ENCODE results near the gene HMGXB4. TPM values are rescaled to one million over a fixed set of nuclear protein-coding genes. Genes with fewer than 3 reads are reported as not detected.

HMGXB4 gene
- polyA plus RNA-seq, 1 donor (not counting 4 experiments of a cell fraction or from before 2014, with no cell fraction given), result 22.6 TPM

DNA sequence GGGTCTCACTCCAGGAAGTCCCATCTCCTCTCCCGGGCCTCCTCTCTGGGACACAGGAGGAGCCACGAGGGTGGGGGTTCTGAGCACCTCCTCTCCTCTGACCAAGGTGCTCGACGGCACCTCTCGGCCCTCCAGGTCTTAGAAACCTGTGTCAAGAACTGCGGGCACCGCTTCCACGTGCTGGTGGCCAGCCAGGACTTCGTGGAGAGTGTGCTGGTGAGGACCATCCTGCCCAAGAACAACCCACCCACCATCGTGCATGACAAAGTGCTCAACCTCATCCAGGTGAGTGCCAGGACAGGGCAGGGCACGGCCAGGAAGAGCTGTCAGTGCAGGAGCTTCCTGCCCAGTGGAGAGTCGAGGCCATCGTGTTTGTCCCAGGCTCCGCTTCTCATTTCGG lies 65.6 kb downstream of the HMGXB4 start:
- Histone ChIP-seq H3K27ac (ENCODE audit: control insufficient read depth, insufficient read depth, low read length) (no peak overlapping the region), H3K27me3 (ENCODE audit: control insufficient read depth, extremely low read depth, insufficient read depth, low read length) (no peaks in the 10 kb centered on the region), H3K4me2 (ENCODE audit: control insufficient read depth, extremely low read depth, insufficient read depth, low read depth, low read length) (no peak overlapping the region), H4K20me1 (ENCODE audit: control insufficient read depth, extremely low read depth, insufficient read depth, low read length) (no peaks in the 10 kb centered on the region), H3K4me1 (ENCODE audit: control insufficient read depth, extremely low read depth, insufficient read depth, low read length) (no peaks in the 10 kb centered on the region), H3K4me3 (ENCODE audit: control insufficient read depth in 2 of 3, extremely low read depth in 1 of 3, insufficient read depth in 2 of 3, low read depth in 1 of 3, low read length in 3 of 3) (no peak overlapping the region), H3K79me2 (ENCODE audit: control insufficient read depth, insufficient read depth, low read length) (no peaks in the 10 kb centered on the region), H2AFZ (ENCODE audit: control insufficient read depth, low read length) (no peak overlapping the region), H3K9me1 (ENCODE audit: control insufficient read depth, extremely low read depth, insufficient read depth, low read length) (no peaks in the 10 kb centered on the region), H3K9me3 (ENCODE audit: control insufficient read depth, low read depth, low read length) (no peaks in the 10 kb centered on the region), H3K9ac (ENCODE audit: control insufficient read depth, extremely low read depth, insufficient read depth, low read length) (no peak overlapping the region), H3K36me3 (ENCODE audit: control insufficient read depth in 2 of 2, extremely low read depth in 1 of 2, insufficient read depth in 2 of 2, low read length in 2 of 2) (peaks cover 3 to 36% of the 10 kb centered on the region in 2 experiments)
- no peak for TF ChIP-seq CTCF (optimal IDR thresholded peaks at IDR 0.05 in 1 of 3, IDR thresholded peaks at IDR 0.05 in 1 of 3, conservative IDR thresholded peaks at IDR 0.05 in 1 of 3; ENCODE audit: extremely low read depth in 1 of 3, insufficient read depth in 2 of 3, low read length in 3 of 3)
- no peak for TF ChIP-seq EZH2 (IDR thresholded peaks at IDR 0.05; ENCODE audit: low read length)
- FAIRE-seq (no peak), DNase-seq (ENCODE audit: low read depth, low spot score) (no peak)
- dilution Hi-C loops (cut with MboI; ENCODE audit: extremely low pct_ligation_motif_present, low sequenced_read_pairs), result no loop called here

DNA sequence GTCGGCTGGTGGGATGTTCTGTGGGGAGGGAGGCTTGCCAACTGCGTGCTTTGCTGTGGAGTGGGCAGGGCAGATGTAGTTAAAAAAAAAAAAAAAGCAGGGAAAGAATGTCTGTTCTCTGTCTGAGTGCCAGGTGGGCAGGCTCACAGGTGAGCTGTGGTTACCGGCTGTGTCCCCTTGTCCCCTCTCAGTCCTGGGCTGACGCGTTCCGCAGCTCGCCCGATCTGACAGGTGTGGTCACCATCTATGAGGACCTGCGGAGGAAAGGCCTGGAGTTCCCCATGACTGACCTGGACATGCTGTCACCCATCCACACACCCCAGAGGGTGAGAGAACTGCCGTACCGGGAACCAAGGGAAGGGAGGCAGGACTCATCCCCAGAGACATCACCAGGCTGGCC lies 66.0 kb downstream of the HMGXB4 start:
- no peak for TF ChIP-seq CTCF (optimal IDR thresholded peaks at IDR 0.05 in 1 of 3, IDR thresholded peaks at IDR 0.05 in 1 of 3, conservative IDR thresholded peaks at IDR 0.05 in 1 of 3; ENCODE audit: extremely low read depth in 1 of 3, insufficient read depth in 2 of 3, low read length in 3 of 3)
- no peak for TF ChIP-seq EZH2 (IDR thresholded peaks at IDR 0.05; ENCODE audit: low read length)
- dilution Hi-C loops (cut with MboI; ENCODE audit: extremely low pct_ligation_motif_present, low sequenced_read_pairs), result no loop called here
- H3K9ac ChIP-seq (ENCODE audit: control insufficient read depth, extremely low read depth, insufficient read depth, low read length), result no peak overlapping the region
- no peaks in the 10 kb centered on the region for H3K9me1 ChIP-seq (ENCODE audit: control insufficient read depth, extremely low read depth, insufficient read depth, low read length)
- no peak overlapping the region for H3K27ac ChIP-seq (ENCODE audit: control insufficient read depth, insufficient read depth, low read length)
- H4K20me1 ChIP-seq (ENCODE audit: control insufficient read depth, extremely low read depth, insufficient read depth, low read length), result no peaks in the 10 kb centered on the region
- H3K4me2 ChIP-seq (ENCODE audit: control insufficient read depth, extremely low read depth, insufficient read depth, low read depth, low read length), result no peak overlapping the region
- no peaks in the 10 kb centered on the region for H3K27me3 ChIP-seq (ENCODE audit: control insufficient read depth, extremely low read depth, insufficient read depth, low read length)
- H3K79me2 ChIP-seq (ENCODE audit: control insufficient read depth, insufficient read depth, low read length), result no peaks in the 10 kb centered on the region
- H3K4me1 ChIP-seq (ENCODE audit: control insufficient read depth, extremely low read depth, insufficient read depth, low read length), result no peaks in the 10 kb centered on the region
- FAIRE-seq (no peak), DNase-seq (ENCODE audit: low read depth, low spot score) (no peak)
- no peaks in the 10 kb centered on the region for H3K9me3 ChIP-seq (ENCODE audit: control insufficient read depth, low read depth, low read length)
- no peak overlapping the region for H3K4me3 ChIP-seq (ENCODE audit: control insufficient read depth in 2 of 3, extremely low read depth in 1 of 3, insufficient read depth in 2 of 3, low read depth in 1 of 3, low read length in 3 of 3)
- H3K36me3 ChIP-seq (ENCODE audit: control insufficient read depth in 2 of 2, extremely low read depth in 1 of 2, insufficient read depth in 2 of 2, low read length in 2 of 2), result peaks cover 3 to 38% of the 10 kb centered on the region in 2 experiments
- H2AFZ ChIP-seq (ENCODE audit: control insufficient read depth, low read length), result no peak overlapping the region
